Left lung (tissue), 10 donors: ENCODE data around the gene EPHX1. TPM values are rescaled to one million over a fixed set of nuclear protein-coding genes. Genes with fewer than 3 reads are reported as not detected.
A peak's percentile ranks its signal among the peaks of the same experiment; 100 is the strongest.
"Not testable (repeated sequence)": the region's sequence is repeated elsewhere in the genome, so short reads cannot be mapped to it uniquely, and the experiment has no call there.

ENCODE experiments used
- ATAC-seq: fragments of 200-7000 bp; cut with Tn5 transposase; one replicate; pipeline ENCODE4 v1.9.1; 2020; ENCODE audit warnings: moderate library complexity
- DNase-seq, 4 donors: peaks; one replicate each; pipeline ENCODE4 v3.0.0-alpha.2; 2013 to 2020
- H3K27ac ChIP-seq, 2 donors: fragments of 200-600 bp; sonication (generic) in 1 of 2; one replicate each; pipeline versions ENCODE4 v1.5.0 to v1.8.0; 2020 to 2021
- H3K27me3 ChIP-seq, 2 donors: fragments of 200-600 bp; sonication (generic) in 1 of 2; one replicate each; pipeline versions ENCODE4 v1.5.0 to v1.8.0; 2020 to 2021
- H3K36me3 ChIP-seq, 2 donors: fragments of 200-600 bp; sonication (generic) in 1 of 2; one replicate each; pipeline versions ENCODE4 v1.5.0 to v1.8.0; 2020 to 2021
- H3K4me1 ChIP-seq, 2 donors: fragments of 200-600 bp; one replicate each; pipeline ENCODE4 v1.8.0; 2021
- H3K4me3 ChIP-seq, 2 donors: fragments of 200-600 bp; sonication (generic) in 1 of 2; one replicate each; pipeline versions ENCODE4 v1.5.0 to v1.8.0; 2020 to 2021; ENCODE audit warnings: mild to moderate bottlenecking in 1 of 2
- H3K9me3 ChIP-seq, 2 donors: fragments of 200-600 bp; sonication (generic) in 1 of 2; one replicate each; pipeline versions ENCODE4 v1.5.0 to v1.8.0; 2020 to 2021
- CTCF ChIP-seq, 2 donors: fragments of 200-600 bp; sonication (generic) in 1 of 2; IDR thresholded peaks; one replicate each; pipeline versions ENCODE4 v1.5.0 to v1.8.0; 2021; ENCODE audit warnings: antibody characterized with exemption in 2 of 2
- intact Hi-C, 2 donors: fragments of 100-400 bp; cut with DNase I; formaldehyde crosslinking; loops; one replicate each; pipeline versions ENCODE4 v1.11.2 to v1.14.2; 2022
- polyA plus RNA-seq, 6 donors: library from polyadenylated mRNA; unstranded; fragments of 120-200 nt; gene quantifications; one replicate each; pipeline ENCODE4 v1.2.1, GENCODE V29; 2013; ENCODE audit not compliant: insufficient read length in 6 of 6
- total RNA-seq, 2 donors: library from RNA; stranded (reverse); fragmentation: NEBNext Ultra II Directional; extraction: Animal tissue kit (Norgen Biotek cat#: 25700); gene quantifications; one replicate each; pipeline ENCODE4 v1.2.1, GENCODE V29; 2021
- donor health status: DM: no; HTN: yes; CAD: no.
- donor health status: DM: no; HTN: no; CAD: no.

Gene EPHX1
- total and polyA plus RNA-seq, 8 donors: 109 to 305 (median 119) TPM

- TF ChIP-seq CTCF (IDR thresholded peaks at IDR 0.05): no peak
- Histone ChIP-seq H3K36me3 (no peaks in the 10 kb centered on the region), H3K27me3 (no peaks in the 10 kb centered on the region), H3K4me3 (no peak overlapping the region), H3K4me1 (peaks cover 25 to 38% of the 10 kb centered on the region in 2 donors), H3K9me3 (no peaks in the 10 kb centered on the region), H3K27ac (no peak overlapping the region)
- DNase-seq (no peak), ATAC-seq (no peak)
- intact Hi-C loops: no loop called here
These were observed 1.8 kb upstream of the EPHX1 start for GRCh38 chr1:225808136-225808535.

- Histone ChIP-seq H3K4me1 (peaks cover 50 to 58% of the 10 kb centered on the region in 2 donors), H3K4me3 (peak overlapping the region; percentile 57 to 58), H3K27ac (peak overlapping the region; percentile 71 to 89)
- H3K36me3 ChIP-seq, intact Hi-C loops, H3K27me3 ChIP-seq, H3K9me3 ChIP-seq: not testable (repeated sequence)
- peak; percentile 61 for ATAC-seq
- DNase-seq: peak in 2 of 4 donors; percentile 63 to 73
These were observed 935 bp downstream of the EPHX1 start for GRCh38 chr1:225810579-225811538.

GRCh38 chr1:225811622-225812487, 1.9 kb downstream of the EPHX1 start:
- peak overlapping the region; percentile 57 to 58 for H3K4me3 ChIP-seq
- H3K27ac ChIP-seq: peak overlapping the region; percentile 81 to 89
- peak; percentile 40 for ATAC-seq
- H3K4me1 ChIP-seq: peaks cover 60 to 68% of the 10 kb centered on the region in 2 donors
- intact Hi-C loops: no loop called here
- no peaks in the 10 kb centered on the region for H3K27me3 ChIP-seq
- DNase-seq: no peak
- no peaks in the 10 kb centered on the region for H3K9me3 ChIP-seq
- no peaks in the 10 kb centered on the region for H3K36me3 ChIP-seq
- peak in 1 of 2 donors; percentile 36 for TF ChIP-seq CTCF (IDR thresholded peaks at IDR 0.05)

GRCh38 chr1:225812488-225813213, 2.7 kb downstream of the EPHX1 start:
- no peaks in the 10 kb centered on the region for H3K36me3 ChIP-seq
- H3K27me3 ChIP-seq: no peaks in the 10 kb centered on the region
- H3K9me3 ChIP-seq: no peaks in the 10 kb centered on the region
- peak overlapping the region; percentile 81 to 89 for H3K27ac ChIP-seq
- DNase-seq: no peak
- peaks cover 68 to 76% of the 10 kb centered on the region in 2 donors for H3K4me1 ChIP-seq
- no peak for TF ChIP-seq CTCF (IDR thresholded peaks at IDR 0.05)
- intact Hi-C loops: no loop called here
- no peak for ATAC-seq
- H3K4me3 ChIP-seq: peak overlapping the region in 1 of 2 donors; percentile 57
